H1 (cell line): ENCODE data around the gene ST6GALNAC2. TPM values are rescaled to one million over a fixed set of nuclear protein-coding genes. Genes with fewer than 3 reads are reported as not detected.

Experiments used
- ASH2L ChIP-seq: fragments of 200-600, 300-600 bp; sonication (generic); IDR thresholded peaks from one replicate; pipeline ENCODE4 v1.7.1; 2017; ENCODE audit warnings: low read length
- BRCA1 ChIP-seq: IDR thresholded peaks from 2 replicates; pipeline ENCODE4 v1.6.1; 2012; ENCODE audit warnings: low read depth, low read length, improper control_type of control experiment
- CBX8 ChIP-seq: fragments of 300-800, 300-1000 bp; sonication (generic); IDR thresholded peaks from 2 replicates; pipeline ENCODE4 v1.7.1; 2016; ENCODE audit warnings: low read depth, low read length, borderline replicate concordance
- CREB1 ChIP-seq: IDR thresholded peaks from 2 replicates; pipeline ENCODE4 v1.6.1; 2012; ENCODE audit warnings: inconsistent platforms
- GABPA ChIP-seq: IDR thresholded peaks from 2 replicates; pipeline ENCODE4 v1.6.1; 2011; ENCODE audit warnings: mild to moderate bottlenecking, low read length, moderate library complexity, borderline replicate concordance; ENCODE audit not compliant: insufficient read depth
- HDAC6 ChIP-seq: IDR thresholded peaks from one replicate; pipeline ENCODE4 v1.7.1; 2012; ENCODE audit warnings: low read depth, mild to moderate bottlenecking, inconsistent platforms, low read length, moderate library complexity
- KDM5A ChIP-seq: fragments of 200-600 bp; IDR thresholded peaks from 2 replicates; pipeline ENCODE4 v1.7.1; 2012; ENCODE audit warnings: mild to moderate bottlenecking, low read length, inconsistent platforms, mixed read lengths
- PHF8 ChIP-seq: fragments of 200-600 bp; sonication (generic); conservative IDR thresholded peaks from 2 replicates; pipeline ENCODE4 v1.7.1; 2012; ENCODE audit warnings: low read depth, mild to moderate bottlenecking, inconsistent platforms, low read length, moderate library complexity
- POLR2A ChIP-seq, 2 experiments: IDR thresholded peaks; 1 replicate in 1 of 2; 2 replicates in 1 of 2; pipeline ENCODE4 v1.6.1; 2011; ENCODE audit warnings: low read depth in 2 of 2, low read length in 2 of 2, mild to moderate bottlenecking in 2 of 2; ENCODE audit errors: control extremely low read depth in 1 of 2
- RBBP5 ChIP-seq: IDR thresholded peaks from 2 replicates; pipeline ENCODE4 v1.7.1; 2012; ENCODE audit warnings: low read depth, mild to moderate bottlenecking, inconsistent platforms, low read length, moderate library complexity, borderline replicate concordance
- RNF2 ChIP-seq: fragments of 200-900, 300-1000 bp; sonication (generic); IDR thresholded peaks from 2 replicates; pipeline ENCODE4 v1.7.1; 2016; ENCODE audit warnings: borderline replicate concordance, low read depth, mild to moderate bottlenecking, antibody characterized with exemption, low read length; ENCODE audit not compliant: poor library complexity, severe bottlenecking; ENCODE audit errors: missing control alignments
- SIN3A ChIP-seq, 2 experiments: IDR thresholded peaks in 1 of 2; conservative IDR thresholded peaks in 1 of 2; 2 replicates each; pipeline ENCODE4 v1.6.1; 2011 to 2012; ENCODE audit warnings: low read length in 2 of 2, improper control_type of control experiment in 1 of 2, low read depth in 1 of 2, mild to moderate bottlenecking in 1 of 2
- SIX5 ChIP-seq: IDR thresholded peaks from 2 replicates; pipeline ENCODE4 v1.6.1; 2011; ENCODE audit warnings: mild to moderate bottlenecking, low read depth, low read length
- SP4 ChIP-seq: IDR thresholded peaks from 2 replicates; pipeline ENCODE4 v1.6.1; 2012; ENCODE audit warnings: low read length, inconsistent platforms
- TAF1 ChIP-seq: IDR thresholded peaks from 2 replicates; pipeline ENCODE4 v1.6.1; 2011; ENCODE audit warnings: mild to moderate bottlenecking, low read depth, low read length
- TAF7 ChIP-seq: optimal IDR thresholded peaks from 2 replicates; pipeline ENCODE3; 2011; ENCODE audit warnings: low read depth, mild to moderate bottlenecking, inconsistent platforms, low read length, moderate library complexity, borderline replicate concordance
- TBP ChIP-seq: IDR thresholded peaks from 2 replicates; pipeline ENCODE4 v1.6.1; 2011; ENCODE audit warnings: low read depth, low read length, improper control_type of control experiment
- TCF12 ChIP-seq: IDR thresholded peaks from 2 replicates; pipeline ENCODE4 v1.6.1; 2011; ENCODE audit warnings: low read depth, mild to moderate bottlenecking, low read length
- YY1 ChIP-seq: IDR thresholded peaks from 2 replicates; pipeline ENCODE4 v1.6.1; 2011; ENCODE audit warnings: low read depth, mild to moderate bottlenecking, low read length
- ZNF274 ChIP-seq: IDR thresholded peaks from 2 replicates; pipeline ENCODE4 v1.7.0; 2012; ENCODE audit warnings: low read length, borderline replicate concordance; ENCODE audit errors: extremely low read depth
- polyA plus RNA-seq, 7 experiments: library from polyadenylated mRNA; depleted of rRNA in 3 of 7; stranded (reverse) in 5 of 7; unstranded in 2 of 7; fragments of >200 nt in 5 of 7; fragments of 200-250 nt in 2 of 7; gene quantifications; 1 replicate in 5 of 7; 2 replicates in 1 of 7; 4 replicates in 1 of 7; pipeline versions ENCODE4 v1.2.1 to v1.2.3, GENCODE V29; 2011 to 2013; ENCODE audit warnings: missing spikeins in 2 of 7, mixed read lengths in 2 of 7
- total RNA-seq: library from RNA; stranded (reverse); fragmentation: NEBNext Ultra II Directional; extraction: Animal tissue kit (Norgen Biotek cat#: 25700); gene quantifications from 2 replicates; pipeline ENCODE4 v1.2.1, GENCODE V29; 2021
- TF ChIP-seq, protein P1 (sequence below), 3 experiments: IDR thresholded peaks; 1 replicate in 2 of 3; 2 replicates in 1 of 3; pipeline versions ENCODE4 v1.5.1 to v1.6.1; 2011; ENCODE audit warnings: low read length in 3 of 3, mild to moderate bottlenecking in 3 of 3, inconsistent platforms in 2 of 3, low read depth in 1 of 3, moderate library complexity in 1 of 3; ENCODE audit not compliant: insufficient read depth in 1 of 3; ENCODE audit errors: control extremely low read depth in 1 of 3
- TF ChIP-seq, protein P2 (sequence below): IDR thresholded peaks from 2 replicates; pipeline ENCODE4 v1.6.1; 2012; ENCODE audit warnings: inconsistent platforms

ST6GALNAC2 gene
- total and polyA plus RNA-seq, 2 of the 8 experiments (the other 6 are each of a cell fraction or from before 2014, with no cell fraction given) = 0.09 TPM; not detected in 1

DNA sequence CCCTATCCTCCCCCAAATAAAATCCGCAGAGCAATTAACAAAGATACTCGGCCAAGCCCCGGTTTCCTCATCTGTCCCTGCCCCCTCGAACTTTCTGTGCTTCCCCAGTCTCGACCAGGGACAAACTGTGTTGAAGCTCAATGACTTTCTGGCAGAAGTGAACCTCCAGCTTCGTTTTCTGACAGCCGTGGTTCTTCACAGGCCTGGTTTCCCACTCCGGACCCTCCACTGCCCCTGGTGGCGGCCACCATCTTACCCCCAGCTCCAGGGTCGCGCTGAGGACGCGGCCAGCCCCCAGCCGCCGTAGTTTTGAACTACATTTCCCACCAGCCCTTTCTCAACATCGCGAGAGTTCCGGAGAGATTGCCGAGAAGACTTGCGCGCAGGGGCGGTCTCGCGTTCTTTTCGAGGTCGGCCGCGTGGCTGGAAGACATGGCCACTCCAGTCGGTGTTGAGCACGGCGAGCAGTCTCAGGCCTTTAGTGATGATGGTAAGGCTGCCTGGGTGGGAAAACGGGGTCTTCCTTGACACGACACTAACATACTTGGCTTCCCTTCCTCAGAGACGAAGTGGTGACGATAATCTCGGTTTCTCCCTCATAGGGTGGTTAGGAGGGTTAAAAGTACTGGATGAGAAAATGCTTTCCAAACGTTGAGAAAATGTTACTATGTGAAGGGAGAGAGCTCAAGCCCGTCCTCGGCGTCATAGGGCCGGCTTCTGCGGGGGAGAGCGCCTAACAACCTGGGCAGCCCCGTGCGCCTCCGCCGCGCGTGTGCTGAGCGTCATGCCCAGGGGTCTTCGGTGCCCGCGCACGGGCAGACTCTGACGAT is 28.1 kb downstream of the ST6GALNAC2 start (continued):
- peak; percentile 4 to 81; a peak in 2 of 4 replicates for TF ChIP-seq SIN3A (conservative IDR thresholded peaks at IDR 0.05 in 1 of 2, IDR thresholded peaks at IDR 0.05 in 1 of 2; ENCODE audit: low read depth in 1 of 2, low read length in 2 of 2)
- TF ChIP-seq ZNF274 = no peak
- TF ChIP-seq, protein P1, sequence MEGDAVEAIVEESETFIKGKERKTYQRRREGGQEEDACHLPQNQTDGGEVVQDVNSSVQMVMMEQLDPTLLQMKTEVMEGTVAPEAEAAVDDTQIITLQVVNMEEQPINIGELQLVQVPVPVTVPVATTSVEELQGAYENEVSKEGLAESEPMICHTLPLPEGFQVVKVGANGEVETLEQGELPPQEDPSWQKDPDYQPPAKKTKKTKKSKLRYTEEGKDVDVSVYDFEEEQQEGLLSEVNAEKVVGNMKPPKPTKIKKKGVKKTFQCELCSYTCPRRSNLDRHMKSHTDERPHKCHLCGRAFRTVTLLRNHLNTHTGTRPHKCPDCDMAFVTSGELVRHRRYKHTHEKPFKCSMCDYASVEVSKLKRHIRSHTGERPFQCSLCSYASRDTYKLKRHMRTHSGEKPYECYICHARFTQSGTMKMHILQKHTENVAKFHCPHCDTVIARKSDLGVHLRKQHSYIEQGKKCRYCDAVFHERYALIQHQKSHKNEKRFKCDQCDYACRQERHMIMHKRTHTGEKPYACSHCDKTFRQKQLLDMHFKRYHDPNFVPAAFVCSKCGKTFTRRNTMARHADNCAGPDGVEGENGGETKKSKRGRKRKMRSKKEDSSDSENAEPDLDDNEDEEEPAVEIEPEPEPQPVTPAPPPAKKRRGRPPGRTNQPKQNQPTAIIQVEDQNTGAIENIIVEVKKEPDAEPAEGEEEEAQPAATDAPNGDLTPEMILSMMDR (IDR thresholded peaks at IDR 0.05; ENCODE audit: control extremely low read depth in 1 of 3, insufficient read depth in 1 of 3, low read depth in 1 of 3, low read length in 3 of 3) = peak; percentile 63 to 81 (median 65)
- TF ChIP-seq KDM5A = peak; percentile 27
- TF ChIP-seq POLR2A (IDR thresholded peaks at IDR 0.05; ENCODE audit: control extremely low read depth in 1 of 2, low read depth in 2 of 2, low read length in 2 of 2) = peak; percentile 86 to 95
- TF ChIP-seq ASH2L = peak; percentile 63
- TF ChIP-seq, protein P2, sequence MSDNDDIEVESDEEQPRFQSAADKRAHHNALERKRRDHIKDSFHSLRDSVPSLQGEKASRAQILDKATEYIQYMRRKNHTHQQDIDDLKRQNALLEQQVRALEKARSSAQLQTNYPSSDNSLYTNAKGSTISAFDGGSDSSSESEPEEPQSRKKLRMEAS = peak; percentile 97
- peak; percentile 90 for TF ChIP-seq TAF7
- peak; percentile 97 for TF ChIP-seq TAF1
- TF ChIP-seq PHF8 = peak; percentile 88
- peak; percentile 91 for TF ChIP-seq SIX5
- TF ChIP-seq GABPA = no peak
- peak; percentile 70; the same call in 1 of the 2 replicates for TF ChIP-seq RBBP5
- TF ChIP-seq RNF2 = no peak
- TF ChIP-seq TBP = peak; percentile 95
- TF ChIP-seq BRCA1 = peak; percentile 98
- no peak for TF ChIP-seq HDAC6
- TF ChIP-seq TCF12 = no peak
- TF ChIP-seq YY1 = peak; percentile 85
- peak; percentile 73 for TF ChIP-seq CREB1
- no peak for TF ChIP-seq CBX8
- TF ChIP-seq SP4 = peak; percentile 34; the same call in 1 of the 2 replicates
